ENCODE measurements around the gene FAM163A.
"Not testable (repeated sequence)": the region's sequence is repeated elsewhere in the genome, so short reads cannot be mapped to it uniquely, and the experiment has no call there.

Gene FAM163A

GRCh38 chr1:179742717-179743678 lies at the start of gene FAM163A:
Gene FAM163A, plus strand, starts transcription at chr1:179743291. Its CDS starts 69,807 bp downstream, at chr1:179813098.
- no peak for DNase-seq (ENCODE audit: low spot score)

- DNase-seq (ENCODE audit: low spot score) = not testable (repeated sequence)
These were observed 48.6 kb upstream of the FAM163A start for GRCh38 chr1:179694530-179694929.

GRCh38 chr1:179702946-179703539 lies 40.0 kb upstream of the FAM163A start:
- DNase-seq (ENCODE audit: low spot score) = no peak

GRCh38 chr1:179706339-179706941 lies 36.7 kb upstream of the FAM163A start:
- DNase-seq (ENCODE audit: low spot score) = peak; percentile 64

DNA sequence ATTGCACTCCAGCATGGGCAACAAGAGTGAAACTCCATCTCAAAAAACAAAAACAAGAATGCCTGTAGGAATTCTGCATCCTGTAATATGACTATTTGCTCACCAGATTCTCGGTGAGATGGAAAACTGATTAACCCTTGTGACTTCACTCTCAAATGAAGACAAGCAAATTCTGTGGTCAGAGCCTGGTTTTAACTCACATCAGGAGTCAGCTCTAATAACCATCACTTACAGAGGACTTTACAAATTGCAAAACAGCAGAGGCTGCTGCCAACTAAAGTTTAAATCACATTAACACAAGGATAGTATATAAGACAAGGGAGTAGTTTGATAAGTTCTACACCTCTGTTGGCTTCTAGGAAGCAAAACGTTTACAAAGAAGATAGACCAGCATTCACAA lies 35.7 kb upstream of the FAM163A start:
- no peak for DNase-seq (ENCODE audit: low spot score)

- DNase-seq (ENCODE audit: low spot score) = no peak
These were observed 34.5 kb upstream of the FAM163A start for GRCh38 chr1:179708434-179709195.

GRCh38 chr1:179709841-179710329 lies 33.2 kb upstream of the FAM163A start:
- DNase-seq (ENCODE audit: low spot score) = no peak

- DNase-seq (ENCODE audit: low spot score) = no peak
These were observed 28.9 kb upstream of the FAM163A start for GRCh38 chr1:179714159-179714558.

GRCh38 chr1:179714623-179715022 lies 28.5 kb upstream of the FAM163A start:
- DNase-seq (ENCODE audit: low spot score) = no peak

DNA sequence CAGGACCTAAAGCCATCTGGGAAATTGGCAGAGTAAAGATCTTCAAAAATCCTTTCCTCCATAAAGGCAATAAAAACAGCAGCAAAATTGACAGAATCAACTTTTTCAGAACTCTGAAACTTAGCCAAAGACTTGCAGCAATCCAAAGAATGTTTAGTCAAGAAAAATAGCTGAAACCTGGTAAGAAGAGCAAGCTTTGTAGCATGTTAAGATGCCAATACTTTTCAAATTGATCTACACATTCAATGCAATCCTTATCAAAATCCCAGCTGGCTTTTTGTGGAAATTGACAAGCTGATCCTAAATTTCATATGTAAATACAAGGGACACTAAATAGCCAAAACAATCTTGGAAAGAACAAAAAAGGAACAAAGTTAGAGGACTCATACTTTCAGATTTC lies 23.8 kb upstream of the FAM163A start:
- no peak for DNase-seq (ENCODE audit: low spot score)

- no peak for DNase-seq (ENCODE audit: low spot score)
These were observed 14.8 kb upstream of the FAM163A start for GRCh38 chr1:179728271-179728670.

DNA sequence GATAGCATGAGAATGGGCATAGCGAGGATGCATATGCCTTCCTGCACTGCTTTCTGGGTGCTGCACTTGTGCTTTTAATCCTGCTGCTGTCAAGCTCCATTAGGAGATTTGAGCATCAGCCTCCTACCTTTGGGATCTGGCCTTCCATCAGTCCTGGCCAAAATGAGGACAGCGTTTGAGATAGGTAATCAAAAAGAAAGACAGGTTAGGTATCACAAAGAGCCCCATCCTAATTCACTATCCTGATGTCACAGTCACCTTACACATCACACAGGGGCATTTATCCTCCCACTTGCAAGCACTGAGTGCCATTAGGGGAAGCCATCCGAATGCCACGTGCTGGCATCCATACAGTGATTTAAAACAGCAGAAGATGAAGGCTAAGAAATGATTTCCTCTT lies 13.2 kb upstream of the FAM163A start:
- DNase-seq (ENCODE audit: low spot score) = no peak

DNA sequence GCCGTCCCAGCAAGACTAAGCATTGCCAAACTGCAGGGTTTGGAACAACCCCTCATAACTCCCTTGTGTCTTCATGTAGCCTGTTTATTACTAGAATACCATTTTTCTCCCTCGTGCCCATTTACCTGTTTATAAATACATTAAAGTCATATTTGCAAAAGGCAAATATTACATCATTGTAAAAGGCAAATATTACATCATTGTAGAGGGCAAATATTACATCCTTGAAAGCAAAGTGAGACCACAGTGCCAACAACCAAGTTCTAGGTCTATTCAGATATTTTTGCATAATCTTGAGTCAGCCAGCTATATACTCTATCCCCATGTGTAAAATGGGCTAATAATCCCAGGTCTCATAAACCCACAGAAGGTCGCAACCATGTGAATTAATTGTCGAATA lies 11.4 kb upstream of the FAM163A start:
- no peak for DNase-seq (ENCODE audit: low spot score)

DNA sequence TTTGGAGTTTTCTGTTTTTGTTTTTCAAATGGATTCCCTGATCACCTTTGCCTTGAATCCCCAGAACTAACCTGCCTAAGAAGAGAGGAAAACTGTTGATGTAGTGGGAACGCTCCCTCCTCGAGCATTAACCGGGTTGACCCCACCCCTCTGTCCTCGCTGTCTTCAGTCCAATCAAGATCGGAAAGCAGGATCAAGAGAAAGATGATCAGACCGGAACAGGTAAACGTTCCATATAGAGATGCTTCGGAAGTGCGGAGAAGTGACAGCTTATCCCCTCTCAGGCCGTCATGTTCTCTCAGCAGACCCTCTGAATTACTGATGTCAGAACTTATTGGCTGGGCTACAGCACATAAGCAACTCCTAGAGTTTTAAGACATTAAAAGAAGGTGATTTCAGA lies 800 bp upstream of the FAM163A start:
- no peak for DNase-seq (ENCODE audit: low spot score)

GRCh38 chr1:179743679-179744400 lies 749 bp downstream of the FAM163A start:
- no peak for DNase-seq (ENCODE audit: low spot score)

GRCh38 chr1:179744401-179745130 lies 1.5 kb downstream of the FAM163A start:
- no peak for DNase-seq (ENCODE audit: low spot score)

DNA sequence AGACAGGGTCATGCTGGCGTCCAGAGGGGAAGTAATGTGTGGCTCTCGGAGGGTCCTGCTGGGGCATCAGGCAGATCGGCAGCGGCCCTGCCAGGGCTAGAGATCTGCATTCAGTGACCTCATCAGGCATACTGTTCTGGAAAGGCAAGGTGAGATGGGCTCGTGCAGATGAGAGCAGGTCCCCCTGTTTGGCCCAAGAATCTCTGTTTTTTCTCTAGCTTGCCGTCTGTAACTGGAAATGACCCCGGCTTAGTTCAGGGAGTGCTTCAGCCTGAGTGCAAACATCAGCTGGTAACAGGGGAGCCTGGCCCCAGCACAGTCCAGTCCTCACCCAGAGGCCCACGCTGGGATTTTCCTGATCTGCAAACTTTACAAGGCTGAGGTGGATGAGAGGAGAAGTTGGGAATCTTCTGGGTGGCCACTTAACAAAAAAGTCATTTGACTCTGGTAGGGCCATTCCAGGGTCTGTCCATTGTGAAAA lies 2.1 kb downstream of the FAM163A start:
- no peak for DNase-seq (ENCODE audit: low spot score)

DNA sequence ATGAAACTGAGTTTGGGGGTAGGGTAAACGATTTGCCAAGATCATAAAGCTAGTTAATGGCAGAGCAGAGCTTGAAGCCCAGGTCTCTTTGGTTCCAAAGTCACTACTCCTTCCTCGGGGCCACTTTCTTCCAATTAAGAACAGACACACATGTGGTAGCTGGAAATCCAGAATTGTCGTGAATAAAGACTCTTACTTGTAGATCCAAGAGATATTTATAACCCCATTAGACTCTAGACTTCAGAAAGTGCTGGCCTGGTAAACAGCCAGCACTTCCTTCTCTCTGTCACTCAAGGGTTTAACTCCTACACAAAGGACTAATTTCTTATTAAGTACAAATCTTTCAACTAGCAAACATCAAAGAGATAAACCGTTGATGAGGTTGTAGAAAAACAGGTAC lies 2.7 kb downstream of the FAM163A start:
- DNase-seq (ENCODE audit: low spot score) = no peak

DNA sequence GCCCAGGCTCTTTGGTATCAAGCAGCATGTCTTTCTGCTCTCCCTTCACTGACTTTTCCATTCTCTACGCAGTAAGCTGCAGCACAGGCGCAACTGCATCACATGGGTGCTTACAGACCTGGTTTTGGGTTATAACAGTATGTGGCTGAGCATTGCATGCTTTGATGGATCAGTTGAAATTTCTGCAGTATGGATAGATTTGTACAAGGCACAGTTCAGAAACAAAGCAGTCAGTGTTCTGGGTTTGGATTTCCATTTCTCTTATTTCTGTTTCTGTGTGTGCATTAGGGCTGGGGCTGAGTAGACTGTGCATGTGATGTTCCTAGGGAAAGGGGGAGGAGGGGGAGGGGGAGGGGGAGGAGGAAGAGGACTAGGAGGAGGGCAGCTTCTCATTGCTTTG lies 4.5 kb downstream of the FAM163A start:
- DNase-seq (ENCODE audit: low spot score) = no peak

DNA sequence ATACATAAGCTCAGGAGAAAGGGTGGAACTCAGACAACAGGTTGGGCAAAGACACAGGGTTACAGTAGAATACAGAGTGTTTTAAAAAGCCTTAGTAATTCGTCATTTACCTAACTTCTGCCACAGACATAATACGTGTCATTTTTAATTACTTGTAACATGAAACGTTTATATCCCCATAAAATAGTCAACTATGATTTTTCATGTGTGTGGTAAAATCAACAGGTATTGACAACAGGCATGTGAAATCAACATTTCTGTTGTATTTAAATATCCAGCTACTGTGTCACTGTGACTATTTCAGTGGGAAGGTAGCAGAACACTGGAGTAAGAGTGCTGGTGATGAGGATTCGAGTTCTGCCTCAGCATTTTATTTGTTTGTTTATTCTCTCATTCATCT lies 5.7 kb downstream of the FAM163A start:
- no peak for DNase-seq (ENCODE audit: low spot score)

DNA sequence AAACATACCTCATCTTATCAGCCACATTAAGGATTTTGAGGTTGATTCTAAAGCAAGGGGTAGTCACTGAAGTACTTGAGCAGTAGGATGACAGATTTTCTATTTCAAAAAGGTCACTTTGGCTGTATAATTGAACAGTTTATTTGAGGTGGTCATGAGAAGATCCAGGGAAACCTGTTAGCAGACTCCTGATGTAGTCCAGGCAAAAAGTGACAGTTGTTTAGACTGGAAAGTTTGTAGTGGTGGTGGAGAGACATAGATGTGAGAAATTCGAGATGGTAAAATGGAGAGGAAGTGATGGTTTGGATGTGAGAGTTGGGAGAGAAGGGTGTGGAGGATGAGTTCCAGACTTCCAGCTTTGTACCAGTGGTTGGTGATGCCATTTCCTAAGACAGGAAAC lies 7.5 kb downstream of the FAM163A start:
- DNase-seq (ENCODE audit: low spot score) = no peak

Data from pons (tissue), 1 donor.